ENCODE results near the gene GPR17.
A peak's percentile ranks its signal among the peaks of the same experiment; 100 is the strongest.

Gene GPR17

GRCh38 chr2:127641846-127642507 lies 4.0 kb upstream of the GPR17 start:
- no peak for FAIRE-seq

- FAIRE-seq = no peak
These were observed 3.1 kb upstream of the GPR17 start for GRCh38 chr2:127642706-127643438.

GRCh38 chr2:127643439-127644065 lies 2.4 kb upstream of the GPR17 start:
- no peak for FAIRE-seq

- no peak for FAIRE-seq
These were observed 1.6 kb upstream of the GPR17 start for GRCh38 chr2:127644066-127645025.

DNA sequence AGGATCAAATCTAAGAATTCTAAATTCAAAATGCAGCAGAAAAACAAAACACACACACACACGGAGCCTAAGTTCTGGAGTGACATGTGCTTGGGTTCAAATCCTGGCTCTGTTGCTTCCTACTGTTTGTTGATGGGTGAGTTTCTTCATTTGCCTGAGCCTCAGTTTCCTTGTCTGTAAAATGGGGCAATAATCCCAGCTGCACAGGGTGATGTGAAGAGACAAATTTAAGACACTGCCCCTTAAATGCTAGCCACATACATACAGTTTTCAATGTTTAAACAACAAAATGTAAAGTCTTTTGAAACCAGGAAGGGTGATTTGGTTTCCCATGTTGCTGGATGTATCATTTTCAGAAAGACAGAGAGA lies 943 bp upstream of the GPR17 start:
- FAIRE-seq = no peak

DNA sequence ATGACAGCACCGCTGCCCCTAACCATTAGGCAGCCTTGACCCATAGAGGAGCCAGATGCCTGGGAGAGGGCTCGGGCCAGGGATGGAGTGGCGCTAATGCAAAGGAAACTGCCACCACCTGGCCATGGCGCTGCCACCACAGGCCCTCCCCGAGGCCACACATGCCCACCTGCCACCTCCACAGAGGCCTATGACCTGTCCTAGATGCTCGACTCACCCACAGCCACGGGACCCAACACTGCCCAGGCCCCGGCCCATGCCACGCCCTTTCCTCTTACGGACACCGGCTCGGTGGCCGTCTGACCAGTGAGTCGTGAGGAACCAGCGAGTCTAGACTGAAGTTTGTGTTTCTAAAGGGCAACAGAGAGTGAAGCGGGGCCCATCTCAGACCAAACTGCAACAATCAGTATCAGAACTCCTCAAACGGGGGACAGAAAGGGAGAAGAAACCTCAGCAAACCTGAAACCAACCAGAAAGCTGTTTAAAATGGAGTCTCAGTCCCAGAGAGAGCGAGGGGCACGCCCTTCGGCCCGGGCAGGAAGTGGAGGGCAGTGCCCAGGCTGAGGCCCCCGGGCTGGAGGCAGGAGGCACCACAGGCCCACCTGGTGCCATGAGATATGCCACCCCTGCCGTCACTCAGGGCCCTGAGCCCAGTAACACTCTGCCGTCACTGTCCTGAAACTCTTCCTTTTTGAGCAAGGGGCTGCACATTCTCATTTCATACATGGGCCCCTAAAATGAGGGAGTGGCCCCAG lies 711 bp downstream of the GPR17 start:
- no peak for FAIRE-seq

GRCh38 chr2:127647242-127648190 lies 1.6 kb downstream of the GPR17 start:
- no peak for FAIRE-seq

- FAIRE-seq = no peak
These were observed 2.4 kb downstream of the GPR17 start for GRCh38 chr2:127648321-127648720.

- FAIRE-seq = no peak
These were observed 3.2 kb downstream of the GPR17 start for GRCh38 chr2:127649100-127649611.

- peak; percentile 42 for FAIRE-seq
These were observed 3.7 kb downstream of the GPR17 start for GRCh38 chr2:127649684-127650040.

- no peak for FAIRE-seq
These were observed 4.3 kb downstream of the GPR17 start for GRCh38 chr2:127650041-127650784.

GRCh38 chr2:127650785-127651380 lies 4.9 kb downstream of the GPR17 start:
- no peak for FAIRE-seq

DNA sequence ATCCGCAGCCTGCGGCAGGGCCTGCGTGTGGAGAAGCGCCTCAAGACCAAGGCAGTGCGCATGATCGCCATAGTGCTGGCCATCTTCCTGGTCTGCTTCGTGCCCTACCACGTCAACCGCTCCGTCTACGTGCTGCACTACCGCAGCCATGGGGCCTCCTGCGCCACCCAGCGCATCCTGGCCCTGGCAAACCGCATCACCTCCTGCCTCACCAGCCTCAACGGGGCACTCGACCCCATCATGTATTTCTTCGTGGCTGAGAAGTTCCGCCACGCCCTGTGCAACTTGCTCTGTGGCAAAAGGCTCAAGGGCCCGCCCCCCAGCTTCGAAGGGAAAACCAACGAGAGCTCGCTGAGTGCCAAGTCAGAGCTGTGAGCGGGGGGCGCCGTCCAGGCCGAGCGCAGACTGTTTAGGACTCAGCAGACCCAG lies 5.4 kb downstream of the GPR17 start:
- no peak for FAIRE-seq

GRCh38 chr2:127651971-127652550 lies 6.1 kb downstream of the GPR17 start:
- FAIRE-seq = no peak

DNA sequence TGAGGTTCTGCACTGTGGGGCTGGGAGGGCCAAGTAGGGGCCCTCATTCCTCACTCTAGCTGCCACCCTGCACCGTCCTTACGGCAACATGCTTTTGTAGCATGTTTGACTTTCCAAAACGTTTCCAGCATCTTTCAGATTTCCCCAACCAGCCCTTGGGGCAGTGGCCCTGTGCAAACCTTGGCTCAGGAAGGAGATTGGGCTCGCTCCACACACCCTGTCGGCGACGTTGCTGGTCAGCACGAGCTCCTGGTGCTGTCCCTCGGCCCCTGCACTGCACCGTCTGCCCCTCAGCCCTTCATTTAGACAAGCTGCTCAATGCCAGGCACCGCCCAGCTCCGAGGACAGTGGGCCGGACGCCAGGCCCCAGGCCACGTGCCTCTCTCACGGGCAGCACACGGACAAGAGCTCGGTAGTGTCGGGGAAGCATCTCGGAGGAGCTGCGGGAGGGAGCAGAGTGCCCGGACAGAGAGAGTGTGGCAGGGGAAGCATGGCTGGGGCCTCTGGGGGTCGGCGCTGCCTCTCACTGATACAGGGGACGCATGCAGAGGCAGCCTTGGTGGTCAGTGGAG lies 6.9 kb downstream of the GPR17 start:
- no peak for FAIRE-seq

DNA sequence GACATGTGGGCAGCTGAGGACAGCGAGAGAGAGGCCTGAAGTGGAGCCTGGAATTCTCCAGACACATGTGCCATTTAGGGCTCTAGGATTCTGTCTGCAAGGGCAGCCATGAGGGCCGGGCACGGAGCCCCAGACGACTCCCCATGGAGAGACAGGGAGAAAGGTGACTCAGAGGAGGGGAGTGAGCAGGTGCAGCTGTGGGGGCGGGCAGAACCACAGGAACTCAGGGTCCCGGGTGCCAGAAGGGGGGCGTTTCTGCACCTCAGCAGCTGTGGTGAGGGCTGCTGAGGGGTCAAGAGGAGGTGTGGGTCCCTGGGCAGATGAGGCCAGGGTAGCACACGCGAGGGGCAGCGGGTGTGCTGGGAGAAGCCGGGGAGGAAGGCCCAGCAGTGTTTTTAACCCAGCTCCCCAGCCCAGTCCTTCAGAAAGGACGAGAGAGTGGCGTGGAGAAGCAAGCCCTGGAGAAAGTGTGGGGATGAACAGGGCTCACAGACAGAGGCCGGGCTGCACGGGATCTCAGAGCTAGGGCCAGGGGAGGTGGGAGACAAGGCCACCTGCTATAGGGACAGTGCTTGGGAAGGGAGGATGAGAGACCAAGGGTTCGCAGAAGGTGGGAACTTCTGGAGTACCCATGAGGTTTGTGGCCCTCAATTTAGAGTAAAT lies 7.6 kb downstream of the GPR17 start:
- no peak for FAIRE-seq

- FAIRE-seq = no peak
These were observed 8.3 kb downstream of the GPR17 start for GRCh38 chr2:127654084-127654837.

DNA sequence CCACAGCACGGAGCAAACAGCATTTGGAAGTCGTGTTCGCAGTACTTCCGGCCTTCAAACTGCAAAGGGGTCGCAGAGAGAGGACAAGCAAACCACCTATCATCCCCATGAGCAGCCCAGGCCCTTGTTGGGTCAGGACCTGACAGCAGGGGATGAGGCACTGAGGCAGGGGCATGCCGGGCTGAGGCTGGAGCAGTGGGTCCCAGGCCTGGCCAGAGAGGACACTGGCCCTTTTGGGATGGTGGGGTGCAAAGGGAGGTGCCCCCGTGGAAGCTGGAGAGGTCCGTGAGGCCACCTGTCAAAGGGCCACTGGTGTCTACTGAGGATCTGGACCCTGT lies 8.9 kb downstream of the GPR17 start:
- no peak for FAIRE-seq
